Renal pelvis (tissue), 12 donors: ENCODE results near the gene OR52B2. TPM values are rescaled to one million over a fixed set of nuclear protein-coding genes. Genes with fewer than 3 reads are reported as not detected.

ENCODE experiments used
- DNase-seq: peaks from one replicate; pipeline ENCODE4 v3.0.0-alpha.2; 2013
- long read RNA-seq, 16 experiments: transcript quantifications; one replicate each; lab custom pipeline, GENCODE V29; 2026
- polyA plus RNA-seq, 3 donors: library from polyadenylated mRNA; unstranded; fragments of 120-200 nt; gene quantifications; one replicate each; pipeline ENCODE4 v1.2.1, GENCODE V29; 2013; ENCODE audit not compliant: insufficient read length in 3 of 3

Gene OR52B2
- not detected for polyA plus RNA-seq
- long read RNA-seq, donor 1, result 0 reads
- long read RNA-seq, donor 2, result 0 reads
- long read RNA-seq, donor 3, result 0 reads
- long read RNA-seq, donor 4, result 0 reads
- long read RNA-seq, donor 5, result 0 reads
- long read RNA-seq, donor 6, result 0 reads
- long read RNA-seq, donor 7, result 0 reads
- long read RNA-seq, donor 8, result 0 reads
- long read RNA-seq, donor 9, result 0 reads
- long read RNA-seq, donor 10, result 0 reads
- long read RNA-seq, donor 11, result 0 reads
- long read RNA-seq, donor 12, result 0 reads
- long read RNA-seq, donor 13, result 0 reads
- long read RNA-seq, donor 14, result 0 reads
- long read RNA-seq, donor 15, result 0 reads
- long read RNA-seq, donor 16, result 0 reads

DNA sequence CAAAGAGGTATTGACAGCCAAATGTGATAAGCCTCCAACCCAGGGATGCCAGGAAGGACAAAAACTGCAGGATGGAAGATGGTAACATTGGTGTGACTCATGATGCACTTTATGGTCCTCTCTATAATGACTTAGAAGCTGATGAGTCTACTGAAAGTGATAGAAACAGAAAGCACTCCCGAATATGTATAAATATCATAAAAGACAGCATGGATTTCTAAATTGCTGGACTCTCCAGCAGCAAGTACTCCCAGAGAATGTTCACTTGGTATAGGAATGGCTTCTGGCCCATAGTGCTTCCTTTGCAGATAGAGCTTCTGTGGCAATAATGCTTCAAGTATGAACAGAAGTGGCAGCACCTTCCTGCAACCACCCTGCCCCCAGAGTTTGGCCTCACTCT is at the start of gene OR52B2:
TSS of gene OR52B2 (minus strand) at position 101 of the 400 bp plus-strand sequence. CDS start at position 101, 0 bp downstream.
- no peak for DNase-seq

DNA sequence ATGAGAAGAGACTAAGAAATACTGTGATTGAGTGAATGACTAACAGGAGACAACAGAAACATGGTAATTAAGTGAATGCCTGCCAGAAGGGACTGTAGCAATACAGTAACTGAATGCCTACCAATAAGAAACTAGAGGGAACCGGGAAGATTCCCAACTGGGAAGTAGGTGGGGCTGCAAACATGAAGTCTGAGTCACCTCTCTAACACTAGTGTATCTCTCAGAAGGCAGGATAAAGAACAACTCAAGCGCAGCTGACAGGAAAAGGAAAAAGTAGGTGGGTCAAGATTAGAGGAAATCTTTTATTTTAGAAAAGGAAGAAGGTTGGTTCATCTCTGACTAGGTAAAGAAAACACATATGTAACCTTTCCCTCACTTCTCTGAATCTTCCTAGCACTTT is 49.2 kb upstream of the OR52B2 start:
- no peak for DNase-seq

DNA sequence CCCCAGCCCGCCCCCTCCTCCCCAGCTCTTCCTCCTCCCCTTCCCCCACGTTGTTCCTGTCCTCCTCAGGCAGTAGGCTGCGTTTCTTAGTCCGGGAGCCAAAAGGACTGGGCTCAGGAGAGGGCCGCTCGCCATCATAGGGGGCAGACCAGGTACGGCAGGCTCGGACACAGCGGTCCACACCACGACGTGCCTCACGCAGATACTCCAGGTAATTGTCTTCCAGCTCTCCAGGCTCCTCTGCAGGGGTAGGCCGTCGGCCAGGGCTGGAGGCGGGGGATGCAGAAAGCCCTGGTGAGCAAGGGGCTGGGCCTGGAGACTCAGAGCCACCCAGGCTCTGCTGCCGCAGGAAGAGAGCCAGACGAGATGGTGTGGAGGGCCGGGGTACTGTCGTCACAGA is 47.6 kb upstream of the OR52B2 start:
- no peak for DNase-seq

DNA sequence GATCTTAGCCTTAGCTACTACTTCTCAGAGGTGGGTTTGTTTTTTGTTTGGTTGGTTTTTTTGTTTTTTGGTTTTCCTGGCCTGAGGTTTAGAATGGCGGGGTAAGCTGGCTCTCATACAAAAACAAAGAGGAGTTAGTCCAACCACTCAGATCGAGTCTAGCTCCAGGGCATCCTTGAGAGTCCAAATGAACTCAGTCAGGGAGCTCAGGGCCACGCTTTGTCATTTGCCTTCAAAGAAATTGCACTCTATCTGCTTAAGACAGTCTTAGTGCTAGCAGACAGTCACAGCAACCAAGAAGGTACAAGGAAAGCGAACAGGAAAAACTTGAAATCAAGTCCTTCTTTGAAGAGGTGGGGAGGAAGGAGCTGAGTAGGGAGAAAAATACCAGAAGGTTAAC is 46.4 kb upstream of the OR52B2 start:
- no peak for DNase-seq

DNA sequence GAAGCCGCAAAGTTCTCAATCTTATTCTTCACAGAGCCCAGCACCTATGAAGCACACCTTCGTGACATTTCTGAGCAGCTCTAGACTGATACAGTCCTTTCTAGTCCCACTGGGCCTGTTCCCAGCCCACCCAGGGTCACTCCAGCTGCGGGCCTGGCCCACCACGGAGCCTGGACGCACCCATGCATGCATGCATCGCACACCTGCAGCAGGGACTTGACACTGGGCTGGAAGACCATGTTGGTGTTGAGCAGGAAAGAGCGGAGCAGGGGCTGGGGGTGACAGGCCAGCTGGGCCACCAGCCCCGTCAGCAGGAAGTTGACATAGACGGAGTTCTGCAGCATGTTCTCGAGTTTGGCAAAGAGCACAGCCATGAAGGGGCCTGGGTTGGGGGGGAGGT is 44.4 kb upstream of the OR52B2 start:
- DNase-seq, result no peak

DNA sequence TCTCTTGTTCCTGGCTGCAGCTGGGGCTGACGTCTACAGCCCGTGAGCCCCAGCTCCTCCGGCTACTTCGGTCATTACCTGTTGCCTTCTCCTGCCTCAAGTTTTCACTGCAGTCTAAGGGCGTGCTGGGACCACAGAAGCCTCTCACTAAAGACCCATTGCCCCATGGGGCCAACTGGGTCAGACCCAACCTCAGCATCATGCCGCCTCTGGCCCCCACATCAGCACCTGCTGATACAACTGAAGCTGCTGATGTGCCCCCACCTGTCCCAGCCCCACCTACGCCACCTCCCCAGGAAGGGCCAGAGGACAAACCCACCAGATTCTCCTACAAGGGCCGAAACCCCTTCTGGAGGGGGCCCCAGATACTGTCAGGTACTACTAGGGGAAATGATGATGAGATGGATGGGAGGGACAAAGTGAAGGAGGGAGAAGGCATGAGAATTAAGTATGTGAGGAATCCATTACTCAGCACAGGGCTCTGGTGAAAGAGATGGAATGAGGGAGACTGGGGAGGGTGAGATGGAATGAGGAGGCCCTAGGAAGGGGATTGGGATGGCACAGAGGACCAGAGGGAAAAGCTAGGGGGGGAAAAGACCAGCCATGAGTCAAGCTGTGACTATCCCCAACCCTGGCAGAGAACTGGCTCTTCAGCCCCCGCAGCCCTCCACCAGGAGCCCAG is 40.3 kb upstream of the OR52B2 start:
- no peak for DNase-seq

DNA sequence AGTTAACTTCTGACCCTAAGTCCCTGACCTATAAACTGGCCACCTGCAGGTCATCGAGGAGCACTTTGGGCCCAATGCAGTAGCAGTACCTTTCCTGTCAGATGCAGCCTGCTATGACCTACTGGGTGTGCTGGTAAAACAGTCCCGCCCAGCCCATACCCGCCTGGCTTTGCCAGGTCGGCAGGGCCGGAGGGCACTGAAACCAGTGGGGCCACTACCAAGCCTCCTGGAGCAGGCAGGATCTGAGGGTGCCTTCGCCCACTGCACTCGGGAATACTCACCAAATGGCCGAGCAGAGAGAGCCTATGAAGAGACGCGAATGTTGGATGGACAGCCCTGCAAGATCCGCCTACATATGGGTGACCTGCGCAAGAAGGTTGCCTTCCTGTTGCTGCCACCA is 39.7 kb upstream of the OR52B2 start:
- no peak for DNase-seq

DNA sequence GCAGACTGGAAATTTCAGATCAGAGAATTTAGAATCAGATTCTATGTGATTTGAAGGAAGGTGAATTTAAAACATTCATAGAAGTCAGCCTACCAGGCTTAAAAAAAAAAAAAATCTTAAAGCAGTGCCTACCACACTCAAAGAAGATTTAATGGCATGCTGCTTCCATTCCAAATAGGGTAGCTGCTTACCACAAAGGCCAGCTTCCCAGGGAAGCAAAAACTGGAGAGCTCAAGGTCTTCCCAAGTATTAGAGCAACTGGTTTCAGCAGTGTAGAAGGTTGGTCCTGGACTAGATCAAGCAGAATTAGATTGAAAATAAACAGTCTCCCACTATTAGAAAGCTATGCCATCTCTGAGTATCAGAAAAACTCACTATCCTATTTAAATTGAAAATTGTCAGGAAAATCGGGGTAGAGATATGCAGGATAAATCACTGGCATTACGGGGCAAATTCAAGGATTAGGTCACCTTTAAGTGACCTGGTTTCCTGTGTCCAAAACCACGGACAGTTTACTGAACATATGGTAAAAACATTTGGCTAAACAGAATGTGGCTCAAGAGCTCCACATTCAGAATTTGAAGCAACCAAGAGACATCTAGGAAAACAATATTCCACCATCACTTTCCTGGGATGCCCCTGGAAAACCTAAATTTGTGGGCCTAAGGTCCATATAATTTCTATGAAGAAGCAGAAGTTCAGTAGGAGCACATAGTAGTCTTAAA is 36.5 kb upstream of the OR52B2 start:
- no peak for DNase-seq

DNA sequence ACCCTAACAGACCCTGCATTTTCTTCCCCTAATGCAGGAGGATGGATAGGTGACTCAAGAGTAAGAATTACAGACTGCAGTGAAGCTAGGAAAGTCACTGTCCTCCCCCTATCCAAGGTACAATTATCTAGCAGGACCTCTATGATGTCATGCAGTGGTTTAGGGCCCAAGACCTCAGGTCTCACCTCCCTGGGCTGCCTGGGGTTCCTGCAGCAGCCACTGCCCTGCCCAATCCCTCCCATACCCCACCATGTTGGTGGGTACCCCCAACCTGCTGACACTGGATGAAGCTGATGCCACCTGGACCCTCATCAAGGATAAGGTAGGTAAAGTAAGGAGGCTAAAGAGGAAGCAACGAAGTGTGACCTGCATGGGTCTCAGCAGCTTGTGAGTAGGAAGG is 35.2 kb upstream of the OR52B2 start, which contains the start of gene C11orf42:
TSS of gene C11orf42 (plus strand) at position 192 of the 400 bp plus-strand sequence. CDS start at position 251, 59 bp downstream.
- no peak for DNase-seq

DNA sequence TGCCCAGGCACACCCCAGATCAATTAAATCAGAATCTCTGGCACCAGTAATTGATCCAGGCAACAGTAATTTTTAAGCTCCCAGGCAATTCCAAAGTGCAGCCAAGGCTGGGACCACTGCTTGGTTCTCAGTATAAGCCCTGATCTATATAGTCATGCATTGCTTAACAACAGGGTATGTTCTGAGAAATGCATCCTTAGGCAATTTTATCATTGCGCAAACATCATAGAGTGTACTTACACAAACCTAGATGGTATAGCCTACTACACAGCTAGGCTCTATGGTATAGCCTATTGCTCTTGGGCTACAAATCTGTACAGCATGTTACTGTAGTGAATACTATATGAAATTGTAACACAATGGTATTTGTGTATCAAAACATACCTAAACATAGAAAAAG is 34.6 kb upstream of the OR52B2 start:
- no peak for DNase-seq

DNA sequence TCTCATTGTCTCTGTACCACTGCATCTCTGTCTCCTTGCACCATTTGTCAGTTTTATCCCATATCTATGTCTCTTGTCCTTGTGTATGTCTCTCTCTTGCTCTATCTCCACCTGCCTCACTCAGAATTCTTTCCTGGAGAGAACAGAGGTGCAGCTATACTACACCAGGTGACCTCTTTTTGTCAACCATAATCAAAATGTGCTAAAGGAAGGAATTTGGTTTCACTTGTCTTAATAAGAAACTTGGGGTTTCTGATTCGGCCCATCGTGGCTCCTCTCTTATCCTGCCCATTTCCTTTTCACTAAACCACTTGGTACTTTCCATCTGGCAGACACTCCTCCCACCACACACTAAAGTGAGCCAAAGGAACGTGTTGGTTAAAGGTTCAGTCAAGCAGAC is 33.2 kb upstream of the OR52B2 start:
- DNase-seq, result no peak

DNA sequence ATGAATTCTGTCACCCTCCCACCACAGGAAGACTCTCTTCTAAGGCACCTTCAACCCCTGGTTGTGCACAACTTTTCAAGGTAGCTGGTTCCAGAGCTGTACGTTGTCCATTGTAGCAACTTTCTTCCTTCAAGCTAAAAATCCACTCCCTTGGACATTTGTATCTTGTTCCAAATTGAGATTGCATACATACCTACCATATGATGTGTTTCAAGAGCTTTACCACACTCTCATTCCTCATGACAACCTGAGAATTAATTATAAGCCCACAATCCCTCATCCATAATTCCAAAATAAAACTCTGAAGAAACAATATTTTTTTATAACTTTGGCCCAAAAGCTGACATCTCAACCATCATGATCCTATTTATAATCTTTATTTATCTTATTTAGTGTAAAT is 31.9 kb upstream of the OR52B2 start:
- no peak for DNase-seq

DNA sequence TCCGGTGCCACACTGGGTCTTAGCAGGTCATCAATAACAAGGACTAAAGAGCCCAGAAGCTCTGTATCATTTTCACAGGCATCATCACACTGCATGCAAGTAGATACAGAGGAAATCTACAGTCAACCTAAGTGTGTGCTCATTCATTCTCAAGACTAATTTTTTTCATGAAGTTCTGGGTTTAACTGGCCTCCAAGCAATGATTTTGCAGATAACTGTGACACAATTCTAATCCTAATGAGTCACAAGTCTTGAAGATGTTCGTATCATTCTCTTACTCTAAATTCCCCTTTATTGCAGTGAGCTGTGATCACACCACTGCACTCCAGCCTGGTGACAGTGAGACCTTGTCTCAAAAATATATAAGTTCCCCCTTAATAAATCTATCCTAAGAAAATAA is 31.4 kb upstream of the OR52B2 start:
- no peak for DNase-seq

DNA sequence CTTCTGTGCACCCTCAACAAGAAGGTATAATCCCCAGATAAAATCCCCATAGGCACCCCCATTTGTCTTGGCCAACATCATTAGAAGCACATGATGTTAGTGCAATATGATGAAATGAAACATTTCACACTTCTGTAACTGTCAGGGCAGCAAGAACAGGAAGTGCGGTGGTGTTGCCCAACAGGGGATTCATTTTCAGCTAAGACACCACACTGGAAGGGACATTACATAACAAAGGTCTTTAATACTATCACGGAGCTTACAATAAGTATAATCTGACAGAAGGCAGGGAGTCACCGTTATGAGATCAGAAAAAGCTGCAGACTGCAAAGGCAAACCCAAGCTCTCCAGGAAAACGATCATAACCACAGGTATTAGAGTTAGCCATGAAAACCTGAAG is 30.8 kb upstream of the OR52B2 start:
- DNase-seq, result no peak

DNA sequence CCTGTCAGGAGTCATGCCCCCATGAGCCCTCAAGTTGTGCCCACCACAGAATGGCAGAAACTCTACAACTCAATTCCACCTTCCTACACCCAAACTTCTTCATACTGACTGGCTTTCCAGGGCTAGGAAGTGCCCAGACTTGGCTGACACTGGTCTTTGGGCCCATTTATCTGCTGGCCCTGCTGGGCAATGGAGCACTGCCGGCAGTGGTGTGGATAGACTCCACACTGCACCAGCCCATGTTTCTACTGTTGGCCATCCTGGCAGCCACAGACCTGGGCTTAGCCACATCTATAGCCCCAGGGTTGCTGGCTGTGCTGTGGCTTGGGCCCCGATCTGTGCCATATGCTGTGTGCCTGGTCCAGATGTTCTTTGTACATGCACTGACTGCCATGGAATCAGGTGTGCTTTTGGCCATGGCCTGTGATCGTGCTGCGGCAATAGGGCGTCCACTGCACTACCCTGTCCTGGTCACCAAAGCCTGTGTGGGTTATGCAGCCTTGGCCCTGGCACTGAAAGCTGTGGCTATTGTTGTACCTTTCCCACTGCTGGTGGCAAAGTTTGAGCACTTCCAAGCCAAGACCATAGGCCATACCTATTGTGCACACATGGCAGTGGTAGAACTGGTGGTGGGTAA is 29.2 kb upstream of the OR52B2 start, which contains the start of gene OR52W1:
TSS of gene OR52W1 (plus strand) at position 51 of the 637 bp plus-strand sequence. CDS start at position 51, 0 bp downstream.
- DNase-seq, result no peak

DNA sequence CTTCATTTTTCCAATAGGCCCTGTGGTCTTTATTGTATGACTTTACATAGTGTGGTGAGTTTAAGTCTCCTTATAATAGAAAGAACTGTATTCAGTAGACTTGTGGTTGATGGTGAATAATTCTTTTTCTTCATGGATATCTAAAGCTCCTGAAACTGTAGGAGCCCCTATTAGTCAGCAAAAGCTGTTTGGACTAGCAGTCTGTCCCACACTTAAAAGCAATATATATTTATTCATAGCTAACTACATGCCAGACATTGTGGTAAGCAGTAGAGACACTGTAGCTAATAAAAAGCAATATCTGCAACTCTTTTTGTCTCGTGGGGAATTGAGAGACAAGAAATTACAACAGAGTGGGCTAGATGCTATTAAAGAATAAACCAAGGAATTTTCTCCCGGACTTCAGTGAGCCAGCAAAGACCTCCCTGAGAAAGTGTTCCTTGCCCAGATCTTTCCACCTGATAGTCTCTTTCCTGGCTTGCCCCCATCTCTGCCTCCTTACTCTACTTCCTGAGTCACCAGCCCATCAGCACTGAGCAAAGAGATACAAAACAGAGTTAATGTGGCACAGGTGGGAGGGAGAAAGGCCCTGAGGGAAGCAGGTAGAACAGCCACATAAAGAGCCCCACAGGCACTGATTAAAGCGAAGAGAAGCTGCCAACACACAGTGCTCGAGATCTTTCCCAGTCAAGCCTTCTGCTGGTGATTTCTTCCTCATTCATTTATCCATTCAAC is 27.5 kb upstream of the OR52B2 start:
- no peak for DNase-seq

DNA sequence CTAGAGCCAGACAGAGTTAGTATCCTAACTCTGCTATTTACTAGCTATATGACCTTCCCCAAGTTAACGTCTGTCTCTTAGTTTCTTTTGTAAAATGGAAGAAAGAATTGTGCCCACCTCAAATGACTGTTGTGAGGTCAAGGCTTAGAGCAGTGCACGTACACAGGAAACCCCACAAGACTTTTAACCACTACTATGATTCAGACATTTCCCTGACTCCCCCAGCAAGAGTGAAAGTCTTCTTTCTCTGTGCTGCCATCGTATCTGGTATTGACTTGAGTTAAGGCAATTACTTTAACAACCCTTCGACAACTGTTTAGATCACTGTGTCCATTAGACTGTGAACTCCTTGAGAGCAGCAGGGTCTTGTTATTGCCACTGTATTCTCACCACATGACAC is 26.3 kb upstream of the OR52B2 start:
- no peak for DNase-seq

DNA sequence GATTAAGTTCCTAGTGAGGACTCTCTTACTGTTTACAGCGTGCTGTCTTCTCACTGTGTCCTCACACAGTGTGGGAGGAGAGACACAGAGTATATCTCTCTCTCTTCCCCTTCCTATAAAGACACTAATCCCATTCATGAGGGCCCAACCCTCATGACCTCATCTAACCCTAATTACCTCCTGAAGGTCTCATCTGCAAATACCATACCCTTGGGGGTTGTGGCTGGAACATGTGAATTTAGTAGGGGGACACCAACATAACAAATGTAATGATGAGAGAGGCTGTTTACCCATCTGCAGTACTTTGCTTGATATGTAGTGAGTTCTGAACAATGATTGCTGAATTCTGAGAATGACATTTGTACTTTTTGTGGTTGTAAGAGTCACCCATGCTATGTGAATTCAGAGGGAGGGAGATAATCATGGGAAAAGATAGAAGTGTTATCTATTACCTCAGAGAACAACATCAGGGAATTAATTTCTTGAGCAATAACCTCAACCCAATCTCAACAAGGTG is 24.0 kb upstream of the OR52B2 start:
- DNase-seq, result no peak

DNA sequence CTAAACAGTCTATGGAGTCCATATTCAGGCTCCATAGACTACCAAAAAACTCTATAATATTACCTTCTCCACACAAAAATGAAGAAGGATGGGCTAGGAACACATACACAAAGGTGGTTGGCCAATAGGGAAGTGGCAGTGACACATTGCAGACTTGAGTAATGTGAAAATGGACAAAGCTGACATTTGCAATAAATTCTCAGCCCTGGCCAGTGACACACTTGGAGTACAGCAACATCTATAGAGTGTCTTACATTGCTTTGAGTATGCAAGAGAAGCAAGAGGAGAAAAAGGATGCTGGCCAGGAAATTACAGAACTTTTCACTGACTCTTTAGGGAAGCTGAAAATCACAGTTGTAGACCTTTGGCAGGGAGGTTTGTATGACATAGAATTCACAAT is 21.6 kb upstream of the OR52B2 start:
- DNase-seq, result no peak

DNA sequence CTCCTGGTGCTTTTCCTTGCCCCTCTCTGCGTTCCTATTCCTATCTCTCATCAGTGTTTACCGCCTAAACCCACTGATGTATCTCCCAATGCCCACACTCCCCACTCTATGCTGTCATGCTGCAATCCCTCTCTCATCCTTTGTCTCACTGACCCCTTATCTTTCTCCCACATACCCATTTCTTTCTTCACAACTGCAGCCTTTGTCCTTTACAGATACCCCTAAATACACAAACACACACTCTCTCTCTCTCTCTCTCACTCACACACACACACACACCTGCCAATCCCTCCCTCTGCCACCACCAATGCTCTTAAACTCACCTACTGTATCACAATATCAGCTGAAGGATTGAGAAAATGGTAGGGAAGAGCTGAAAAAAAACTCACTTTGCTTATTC is 5.3 kb upstream of the OR52B2 start:
- DNase-seq, result no peak

DNA sequence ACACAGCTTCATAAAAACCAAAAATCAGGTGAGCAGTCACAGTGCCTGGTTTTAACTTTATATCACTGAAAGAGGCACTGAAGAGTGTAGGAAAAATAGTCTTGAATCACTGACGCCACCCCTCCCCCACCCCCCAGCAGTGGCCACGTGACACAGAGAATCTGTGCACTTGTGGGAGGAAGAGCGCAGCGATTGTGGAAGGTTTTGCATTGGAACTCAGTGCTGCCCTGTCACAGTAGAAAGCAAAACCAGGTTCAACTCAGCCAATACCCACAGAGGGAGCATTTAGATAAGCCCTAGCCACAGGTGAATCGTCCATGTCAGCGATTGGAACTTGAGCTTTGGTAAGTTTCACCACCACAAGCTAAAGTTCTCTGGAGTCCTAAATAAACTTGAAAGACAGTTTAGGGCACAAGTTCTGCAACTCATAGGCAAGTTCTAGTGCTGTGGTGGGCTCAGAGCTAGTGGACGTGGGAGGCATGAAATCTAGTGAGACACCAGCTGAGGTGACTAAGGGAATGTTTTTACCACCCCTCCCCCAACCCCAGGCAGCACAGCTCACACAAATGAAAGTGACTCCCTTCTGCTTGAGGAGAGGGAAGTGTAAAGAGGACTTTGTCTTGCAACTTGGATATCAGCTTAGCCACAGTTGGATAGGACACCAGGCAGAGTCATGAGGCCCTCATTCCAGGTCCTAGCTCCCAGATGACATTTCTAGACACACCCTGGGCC is 13.3 kb downstream of the OR52B2 start:
- no peak for DNase-seq
